Activated CD8-positive, alpha-beta memory T cell treated with anti-CD3 and anti-CD28 coated beads for 4 hours (primary cell): ENCODE data around the gene CNST.
"Not testable (repeated sequence)": the region's sequence is repeated elsewhere in the genome, so short reads cannot be mapped to it uniquely, and the experiment has no call there.

Experiments
- DNase-seq, 2 donors: peaks; one replicate each; pipeline ENCODE4 v3.0.0-alpha.2; 2020; ENCODE audit warnings: low read depth in 2 of 2

The CNST gene

GRCh38 chr1:246709835-246710234 is 143.6 kb downstream of the CNST start:
- no peak for DNase-seq

- no peak for DNase-seq
Measured at GRCh38 chr1:246711548-246712003, 145.3 kb downstream of the CNST start.

- not testable (repeated sequence) for DNase-seq
Measured at GRCh38 chr1:246712428-246712827, 146.2 kb downstream of the CNST start.
